ENCODE data around the gene HERC4. TPM values are rescaled to one million over a fixed set of nuclear protein-coding genes. Genes with fewer than 3 reads are reported as not detected.

Gene HERC4
- total and polyA plus RNA-seq, 9 of the 15 experiments (the other 6 are each of a cell fraction or from before 2014, with no cell fraction given) = 12.5 to 33.5 (median 22.8) TPM

DNA sequence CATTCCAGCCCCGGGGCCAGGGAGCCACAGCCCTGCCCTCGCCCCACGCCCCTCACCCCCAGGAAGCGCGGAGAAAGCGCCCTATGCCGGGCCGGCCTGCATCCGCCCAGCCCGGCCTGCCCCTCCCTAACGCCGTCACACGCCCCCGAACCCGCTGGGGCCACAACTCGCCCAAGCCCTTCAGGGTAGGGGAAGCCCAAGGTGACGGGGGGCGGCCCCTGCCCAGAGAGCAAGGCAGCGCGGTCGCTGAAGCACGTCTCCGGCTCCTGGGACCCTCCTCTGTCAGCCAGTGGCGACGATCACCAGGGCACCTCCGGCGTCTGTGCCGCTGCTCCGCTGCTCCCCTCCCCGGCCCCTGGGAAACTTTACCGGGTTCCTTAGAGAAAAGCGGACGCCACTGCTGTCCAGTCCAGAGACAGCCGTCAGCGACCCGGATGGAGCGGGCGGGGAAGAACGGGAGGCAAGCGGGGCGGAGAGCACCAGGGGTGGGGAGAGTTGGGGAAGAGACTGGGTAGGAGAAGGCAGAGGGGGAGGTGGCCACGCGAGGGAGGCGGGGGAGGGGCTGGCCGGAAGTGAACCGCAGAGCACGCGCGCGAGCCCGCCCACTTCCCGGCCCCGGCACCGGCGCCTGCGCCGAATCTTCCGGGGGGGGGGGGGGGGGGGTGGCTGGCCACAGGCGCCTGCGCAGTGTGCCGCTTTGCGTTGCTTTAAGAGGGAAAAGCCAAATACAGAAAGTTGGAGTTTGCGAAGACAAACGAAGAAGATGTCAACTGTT lies at the start of gene HERC4 (continued):
- TF ChIP-seq, protein P1, sequence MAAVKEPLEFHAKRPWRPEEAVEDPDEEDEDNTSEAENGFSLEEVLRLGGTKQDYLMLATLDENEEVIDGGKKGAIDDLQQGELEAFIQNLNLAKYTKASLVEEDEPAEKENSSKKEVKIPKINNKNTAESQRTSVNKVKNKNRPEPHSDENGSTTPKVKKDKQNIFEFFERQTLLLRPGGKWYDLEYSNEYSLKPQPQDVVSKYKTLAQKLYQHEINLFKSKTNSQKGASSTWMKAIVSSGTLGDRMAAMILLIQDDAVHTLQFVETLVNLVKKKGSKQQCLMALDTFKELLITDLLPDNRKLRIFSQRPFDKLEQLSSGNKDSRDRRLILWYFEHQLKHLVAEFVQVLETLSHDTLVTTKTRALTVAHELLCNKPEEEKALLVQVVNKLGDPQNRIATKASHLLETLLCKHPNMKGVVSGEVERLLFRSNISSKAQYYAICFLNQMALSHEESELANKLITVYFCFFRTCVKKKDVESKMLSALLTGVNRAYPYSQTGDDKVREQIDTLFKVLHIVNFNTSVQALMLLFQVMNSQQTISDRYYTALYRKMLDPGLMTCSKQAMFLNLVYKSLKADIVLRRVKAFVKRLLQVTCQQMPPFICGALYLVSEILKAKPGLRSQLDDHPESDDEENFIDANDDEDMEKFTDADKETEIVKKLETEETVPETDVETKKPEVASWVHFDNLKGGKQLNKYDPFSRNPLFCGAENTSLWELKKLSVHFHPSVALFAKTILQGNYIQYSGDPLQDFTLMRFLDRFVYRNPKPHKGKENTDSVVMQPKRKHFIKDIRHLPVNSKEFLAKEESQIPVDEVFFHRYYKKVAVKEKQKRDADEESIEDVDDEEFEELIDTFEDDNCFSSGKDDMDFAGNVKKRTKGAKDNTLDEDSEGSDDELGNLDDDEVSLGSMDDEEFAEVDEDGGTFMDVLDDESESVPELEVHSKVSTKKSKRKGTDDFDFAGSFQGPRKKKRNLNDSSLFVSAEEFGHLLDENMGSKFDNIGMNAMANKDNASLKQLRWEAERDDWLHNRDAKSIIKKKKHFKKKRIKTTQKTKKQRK (IDR thresholded peaks at IDR 0.05; ENCODE audit: borderline replicate concordance, low read depth, low read length) = no peak
- no peak for TF ChIP-seq ZNF561 (CRISPR knock-in tag; conservative IDR thresholded peaks at IDR 0.05)
- TF ChIP-seq, protein P2, sequence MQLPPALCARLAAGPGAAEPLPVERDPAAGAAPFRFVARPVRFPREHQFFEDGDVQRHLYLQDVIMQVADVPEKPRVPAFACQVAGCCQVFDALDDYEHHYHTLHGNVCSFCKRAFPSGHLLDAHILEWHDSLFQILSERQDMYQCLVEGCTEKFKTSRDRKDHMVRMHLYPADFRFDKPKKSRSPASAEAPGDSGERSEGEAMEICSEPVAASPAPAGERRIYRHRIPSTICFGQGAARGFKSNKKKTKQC (CRISPR knock-in tag; IDR thresholded peaks at IDR 0.05) = peak; percentile 58; the same call in 1 of the 2 replicates
- TF ChIP-seq, protein P3, sequence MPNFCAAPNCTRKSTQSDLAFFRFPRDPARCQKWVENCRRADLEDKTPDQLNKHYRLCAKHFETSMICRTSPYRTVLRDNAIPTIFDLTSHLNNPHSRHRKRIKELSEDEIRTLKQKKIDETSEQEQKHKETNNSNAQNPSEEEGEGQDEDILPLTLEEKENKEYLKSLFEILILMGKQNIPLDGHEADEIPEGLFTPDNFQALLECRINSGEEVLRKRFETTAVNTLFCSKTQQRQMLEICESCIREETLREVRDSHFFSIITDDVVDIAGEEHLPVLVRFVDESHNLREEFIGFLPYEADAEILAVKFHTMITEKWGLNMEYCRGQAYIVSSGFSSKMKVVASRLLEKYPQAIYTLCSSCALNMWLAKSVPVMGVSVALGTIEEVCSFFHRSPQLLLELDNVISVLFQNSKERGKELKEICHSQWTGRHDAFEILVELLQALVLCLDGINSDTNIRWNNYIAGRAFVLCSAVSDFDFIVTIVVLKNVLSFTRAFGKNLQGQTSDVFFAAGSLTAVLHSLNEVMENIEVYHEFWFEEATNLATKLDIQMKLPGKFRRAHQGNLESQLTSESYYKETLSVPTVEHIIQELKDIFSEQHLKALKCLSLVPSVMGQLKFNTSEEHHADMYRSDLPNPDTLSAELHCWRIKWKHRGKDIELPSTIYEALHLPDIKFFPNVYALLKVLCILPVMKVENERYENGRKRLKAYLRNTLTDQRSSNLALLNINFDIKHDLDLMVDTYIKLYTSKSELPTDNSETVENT (CRISPR knock-in tag; IDR thresholded peaks at IDR 0.05) = 0 out of 2 replicates have a peak, but pooled peaks have one; percentile 40
- no peak for TF ChIP-seq PTBP1 (IDR thresholded peaks at IDR 0.05; ENCODE audit: low read depth, low read length)
- no peak for TF ChIP-seq RFX5 (IDR thresholded peaks at IDR 0.05; ENCODE audit: low read depth, low read length)
- TF ChIP-seq ESRRB (CRISPR knock-in tag; IDR thresholded peaks at IDR 0.05; ENCODE audit: borderline replicate concordance) = no peak
- TF ChIP-seq ELF4 (CRISPR knock-in tag; IDR thresholded peaks at IDR 0.05) = no peak
- no peak for TF ChIP-seq ZNF75A (CRISPR knock-in tag; IDR thresholded peaks at IDR 0.05)
- peak; percentile 93 to 94 for TF ChIP-seq NRF1 (conservative IDR thresholded peaks at IDR 0.05 in 1 of 2, IDR thresholded peaks at IDR 0.05 in 1 of 2)
- TF ChIP-seq ZNF121 (CRISPR knock-in tag; conservative IDR thresholded peaks at IDR 0.05) = no peak
- TF ChIP-seq, protein P4, sequence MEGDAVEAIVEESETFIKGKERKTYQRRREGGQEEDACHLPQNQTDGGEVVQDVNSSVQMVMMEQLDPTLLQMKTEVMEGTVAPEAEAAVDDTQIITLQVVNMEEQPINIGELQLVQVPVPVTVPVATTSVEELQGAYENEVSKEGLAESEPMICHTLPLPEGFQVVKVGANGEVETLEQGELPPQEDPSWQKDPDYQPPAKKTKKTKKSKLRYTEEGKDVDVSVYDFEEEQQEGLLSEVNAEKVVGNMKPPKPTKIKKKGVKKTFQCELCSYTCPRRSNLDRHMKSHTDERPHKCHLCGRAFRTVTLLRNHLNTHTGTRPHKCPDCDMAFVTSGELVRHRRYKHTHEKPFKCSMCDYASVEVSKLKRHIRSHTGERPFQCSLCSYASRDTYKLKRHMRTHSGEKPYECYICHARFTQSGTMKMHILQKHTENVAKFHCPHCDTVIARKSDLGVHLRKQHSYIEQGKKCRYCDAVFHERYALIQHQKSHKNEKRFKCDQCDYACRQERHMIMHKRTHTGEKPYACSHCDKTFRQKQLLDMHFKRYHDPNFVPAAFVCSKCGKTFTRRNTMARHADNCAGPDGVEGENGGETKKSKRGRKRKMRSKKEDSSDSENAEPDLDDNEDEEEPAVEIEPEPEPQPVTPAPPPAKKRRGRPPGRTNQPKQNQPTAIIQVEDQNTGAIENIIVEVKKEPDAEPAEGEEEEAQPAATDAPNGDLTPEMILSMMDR (IDR thresholded peaks at IDR 0.05 in 2 of 3, conservative IDR thresholded peaks at IDR 0.05 in 1 of 3; ENCODE audit: insufficient read depth in 2 of 3, low read depth in 1 of 3, low read length in 3 of 3) = no peak
- TF ChIP-seq ETS2 (tag; IDR thresholded peaks at IDR 0.05; ENCODE audit: borderline replicate concordance, poor library complexity, severe bottlenecking) = no peak
- TF ChIP-seq ZNF174 (CRISPR knock-in tag; IDR thresholded peaks at IDR 0.05) = no peak
- TF ChIP-seq TAF15 (IDR thresholded peaks at IDR 0.05; ENCODE audit: low read depth, low read length) = no peak
- TF ChIP-seq, protein P5, sequence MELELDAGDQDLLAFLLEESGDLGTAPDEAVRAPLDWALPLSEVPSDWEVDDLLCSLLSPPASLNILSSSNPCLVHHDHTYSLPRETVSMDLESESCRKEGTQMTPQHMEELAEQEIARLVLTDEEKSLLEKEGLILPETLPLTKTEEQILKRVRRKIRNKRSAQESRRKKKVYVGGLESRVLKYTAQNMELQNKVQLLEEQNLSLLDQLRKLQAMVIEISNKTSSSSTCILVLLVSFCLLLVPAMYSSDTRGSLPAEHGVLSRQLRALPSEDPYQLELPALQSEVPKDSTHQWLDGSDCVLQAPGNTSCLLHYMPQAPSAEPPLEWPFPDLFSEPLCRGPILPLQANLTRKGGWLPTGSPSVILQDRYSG (tag; conservative IDR thresholded peaks at IDR 0.05; ENCODE audit: low read depth) = no peak
